IMR-90 (cell line): ENCODE measurements around the gene DNASE1L1. TPM values are rescaled to one million over a fixed set of nuclear protein-coding genes. Genes with fewer than 3 reads are reported as not detected.

Source experiments
- ATAC-seq: fragments of 200-7000 bp; cut with Tn5 transposase; 2 replicates; pipeline ENCODE4 v1.9.1; 2020; ENCODE audit warnings: low read depth, mild to moderate bottlenecking, moderate library complexity
- BruUV-seq: library from RNA; stranded (reverse); fragments of 400-500 nt; replicated peaks from 2 replicates; lab custom pipeline; 2021; lab: Mats Ljungman, UMichigan
- CTCF ChIA-PET: fragments of 300-600 bp; formaldehyde crosslinking; extraction: SDS; loops from one replicate; lab custom pipeline; 2021; ENCODE audit warnings: antibody characterized with exemption; lab: Yijun Ruan, JAX
- POLR2A ChIA-PET: fragments of 300-600 bp; sonication (Branson Sonifier 250); formaldehyde crosslinking; loops from one replicate; lab custom pipeline; 2022; ENCODE audit warnings: antibody characterized with exemption; ENCODE audit not compliant: unreplicated experiment; lab: Charles Lee
- DNase-seq: peaks from one replicate; pipeline ENCODE4 v3.0.0; 2013
- H2AFZ ChIP-seq: replicated peaks from 2 replicates; pipeline ENCODE3; 2013; ENCODE audit warnings: low read length, mild to moderate bottlenecking; ENCODE audit not compliant: poor library complexity
- H2AK5ac ChIP-seq: 2 replicates; pipeline ENCODE4 v1.6.1; 2013; ENCODE audit warnings: low read depth, low read length, inconsistent platforms
- H2AK9ac ChIP-seq: replicated peaks from 2 replicates; pipeline ENCODE3; 2013; ENCODE audit warnings: mild to moderate bottlenecking, low read depth, low read length, moderate library complexity; ENCODE audit not compliant: poor library complexity
- H2BK120ac ChIP-seq: 2 replicates; pipeline ENCODE4 v1.6.1; 2013; ENCODE audit warnings: low read depth, low read length, inconsistent platforms
- H2BK15ac ChIP-seq: 3 replicates; pipeline ENCODE4 v1.6.1; 2013; ENCODE audit warnings: low read depth, low read length, inconsistent platforms
- H2BK20ac ChIP-seq: 2 replicates; pipeline ENCODE4 v1.6.1; 2013; ENCODE audit warnings: low read depth, mild to moderate bottlenecking, inconsistent platforms, low read length, moderate library complexity
- H2BK5ac ChIP-seq: 2 replicates; pipeline ENCODE4 v1.6.1; 2013; ENCODE audit warnings: mild to moderate bottlenecking, low read depth, low read length, inconsistent platforms; ENCODE audit not compliant: poor library complexity, severe bottlenecking
- H3K14ac ChIP-seq: replicated peaks from 2 replicates; pipeline ENCODE4 v1.6.1; 2013; ENCODE audit warnings: low read depth, low read length, inconsistent platforms
- H3K18ac ChIP-seq: 2 replicates; pipeline ENCODE4 v1.6.1; 2013; ENCODE audit warnings: low read depth, low read length, control low read depth
- H3K23ac ChIP-seq: 2 replicates; pipeline ENCODE4 v1.6.1; 2013; ENCODE audit warnings: low read depth, low read length, inconsistent platforms
- H3K27ac ChIP-seq: 2 replicates; pipeline ENCODE4 v1.5.1; 2013; ENCODE audit warnings: mild to moderate bottlenecking, control low read depth, low read length; ENCODE audit not compliant: insufficient read depth
- H3K27me3 ChIP-seq: 2 replicates; pipeline ENCODE4 v1.6.1; 2013; ENCODE audit warnings: low read length; ENCODE audit not compliant: control insufficient read depth, insufficient read depth
- H3K36me3 ChIP-seq: 2 replicates; pipeline ENCODE4 v1.6.1; 2013; ENCODE audit warnings: low read length, mixed read lengths; ENCODE audit not compliant: control insufficient read depth, insufficient read depth
- H3K4ac ChIP-seq: 2 replicates; pipeline ENCODE4 v1.6.1; 2013; ENCODE audit warnings: low read depth, low read length, inconsistent platforms
- H3K4me1 ChIP-seq: 2 replicates; pipeline ENCODE4 v1.6.1; 2013; ENCODE audit warnings: low read length, mixed read lengths; ENCODE audit not compliant: control insufficient read depth, insufficient read depth
- H3K4me2 ChIP-seq: 2 replicates; pipeline ENCODE4 v1.6.1; 2013; ENCODE audit warnings: low read depth, mild to moderate bottlenecking, control low read depth, low read length, moderate library complexity
- H3K4me3 ChIP-seq: 2 replicates; pipeline ENCODE4 v1.5.1; 2013; ENCODE audit warnings: low read depth, mild to moderate bottlenecking, control low read depth, low read length, moderate library complexity; ENCODE audit not compliant: insufficient read depth
- H3K56ac ChIP-seq: 2 replicates; pipeline ENCODE4 v1.6.1; 2013; ENCODE audit warnings: low read length, inconsistent platforms; ENCODE audit not compliant: insufficient read depth; ENCODE audit errors: extremely low read depth
- H3K79me1 ChIP-seq, 2 experiments: 2 replicates each; pipeline ENCODE4 v1.6.1; 2013; ENCODE audit warnings: low read length in 2 of 2, inconsistent platforms in 1 of 2, low read depth in 1 of 2
- H3K9ac ChIP-seq: 2 replicates; pipeline ENCODE4 v1.6.1; 2013; ENCODE audit warnings: low read depth, low read length, control low read depth
- H3K9me1 ChIP-seq: 2 replicates; pipeline ENCODE4 v1.6.1; 2013; ENCODE audit warnings: low read length, inconsistent platforms; ENCODE audit not compliant: insufficient read depth
- H3K9me3 ChIP-seq: 2 replicates; pipeline ENCODE4 v1.6.1; 2013; ENCODE audit warnings: low read length; ENCODE audit not compliant: control insufficient read depth, insufficient read depth
- H4K20me1 ChIP-seq: 2 replicates; pipeline ENCODE4 v1.6.1; 2013; ENCODE audit warnings: low read length, inconsistent platforms; ENCODE audit not compliant: insufficient read depth
- H4K5ac ChIP-seq: 2 replicates; pipeline ENCODE4 v1.6.1; 2013; ENCODE audit warnings: mild to moderate bottlenecking, low read depth, low read length, control low read depth
- H4K8ac ChIP-seq, 2 experiments: 2 replicates each; pipeline ENCODE4 v1.6.1; 2013; ENCODE audit warnings: low read depth in 2 of 2, low read length in 2 of 2, control low read depth in 1 of 2, inconsistent platforms in 1 of 2
- H4K91ac ChIP-seq: 2 replicates; pipeline ENCODE4 v1.6.1; 2013; ENCODE audit warnings: low read depth, low read length, inconsistent platforms; ENCODE audit not compliant: insufficient read depth
- CEBPB ChIP-seq: IDR thresholded peaks from 2 replicates; pipeline ENCODE4 v1.6.1; 2012; ENCODE audit warnings: low read depth, low read length, improper control_type of control experiment
- CHD1 ChIP-seq: IDR thresholded peaks from 2 replicates; pipeline ENCODE4 v1.6.1; 2012; ENCODE audit warnings: low read depth, low read length, improper control_type of control experiment
- FOS ChIP-seq: fragments of 150-350 bp; IDR thresholded peaks from 2 replicates; pipeline ENCODE4 v1.6.1; 2016; ENCODE audit warnings: low read depth, low read length
- MAFK ChIP-seq: IDR thresholded peaks from 2 replicates; pipeline ENCODE4 v1.6.1; 2012; ENCODE audit warnings: low read depth, low read length, improper control_type of control experiment
- MXI1 ChIP-seq: IDR thresholded peaks from 2 replicates; pipeline ENCODE4 v1.6.1; 2012; ENCODE audit warnings: low read depth, mild to moderate bottlenecking, low read length, moderate library complexity, borderline replicate concordance
- NFE2L2 ChIP-seq: fragments of 150-350 bp; IDR thresholded peaks from 2 replicates; pipeline ENCODE4 v1.6.1; 2016; ENCODE audit warnings: low read depth, mild to moderate bottlenecking, low read length
- POLR2A ChIP-seq: IDR thresholded peaks from 2 replicates; pipeline ENCODE4 v1.6.1; 2012; ENCODE audit warnings: mild to moderate bottlenecking, low read depth, low read length
- RCOR1 ChIP-seq: IDR thresholded peaks from 2 replicates; pipeline ENCODE4 v1.6.1; 2012; ENCODE audit warnings: mild to moderate bottlenecking, low read length, improper control_type of control experiment; ENCODE audit not compliant: insufficient replicate concordance
- SMC3 ChIP-seq: fragments of 150-350 bp; IDR thresholded peaks from 2 replicates; pipeline ENCODE4 v1.6.1; 2016; ENCODE audit warnings: low read depth, mild to moderate bottlenecking, antibody characterized with exemption, low read length, moderate library complexity
- WGBS, 2 experiments: methylation state at CpG; one replicate each; pipeline versions ENCODE4 v1.1.5 to v1.1.7; 2013; ENCODE audit warnings: missing lambda C conversion rate in 2 of 2; ENCODE audit not compliant: insufficient read length in 1 of 2; ENCODE audit errors: extremely low coverage in 2 of 2; 5-methylcytosine and 5-hydroxymethylcytosine counted together
- dilution Hi-C: fragments of 300-500 bp; cut with HindIII; formaldehyde crosslinking; loops from one replicate; pipeline ENCODE4 v1.14.3; 2018; ENCODE audit warnings: low sequenced_read_pairs; ENCODE audit not compliant: unreplicated experiment
- in situ Hi-C: fragments of 300-500 bp; cut with MboI; formaldehyde crosslinking; loops from 3 replicates; pipeline ENCODE4 v1.14.3; 2019; ENCODE audit warnings: low sequenced_read_pairs, inconsistent platforms, mixed read lengths
- intact Hi-C: fragments of 100-400 bp; cut with micrococcal nuclease; formaldehyde crosslinking; loops from 2 replicates; pipeline ENCODE4 v1.10.0; 2022
- polyA plus RNA-seq, 3 experiments: library from polyadenylated mRNA; depleted of rRNA; stranded (reverse); fragments of >200 nt; gene quantifications; 2 replicates each; pipeline ENCODE4 v1.2.3, GENCODE V29; 2012; ENCODE audit warnings: low replicate concordance in 1 of 3
- total RNA-seq: library from RNA; depleted of rRNA; stranded (reverse); fragments of >200 nt; gene quantifications from 2 replicates; pipeline ENCODE4 v1.2.3, GENCODE V29; 2012
- TF ChIP-seq, protein P1 (sequence below): fragments of 150-350 bp; IDR thresholded peaks from 2 replicates; pipeline ENCODE4 v1.6.1; 2017; ENCODE audit warnings: mild to moderate bottlenecking, antibody characterized with exemption, low read length, low read depth

DNASE1L1 gene
- total and polyA plus RNA-seq, 2 of the 4 experiments (the other 2 are of a cell fraction): 51.4 to 55.5 TPM

DNA sequence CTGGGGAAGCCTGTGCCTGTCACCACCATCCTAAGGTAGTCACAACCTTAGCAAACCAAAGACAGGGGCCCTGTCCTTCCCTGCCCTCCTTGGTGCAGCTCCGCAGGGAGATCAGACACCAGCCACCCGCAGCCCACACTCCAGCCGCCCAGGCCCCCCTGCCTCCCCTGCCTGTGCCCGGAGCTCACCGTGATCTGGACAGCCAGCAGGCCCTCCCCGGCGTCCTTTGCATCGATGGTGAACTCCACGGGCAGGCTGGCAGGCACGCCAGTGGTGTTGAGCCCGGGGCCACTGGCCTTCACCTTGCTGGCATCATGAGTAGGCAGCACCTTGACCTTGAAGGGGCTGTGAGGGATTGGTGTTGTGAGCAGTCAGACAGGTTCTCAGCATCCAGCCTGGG, 51.0 kb downstream of the DNASE1L1 start:
- Histone ChIP-seq H2AK9ac (no peak overlapping the region), H2BK15ac (no peak overlapping the region), H3K27me3 (no peaks in the 10 kb centered on the region), H3K4ac (no peak overlapping the region), H3K4me3 (no peak overlapping the region), H2BK5ac (no peak overlapping the region), H3K9me1 (no peaks in the 10 kb centered on the region), H2AK5ac (no peak overlapping the region), H3K27ac (no peak overlapping the region), H3K36me3 (peaks cover 95% of the 10 kb centered on the region), H3K9ac (no peak overlapping the region), H4K20me1 (peaks cover 99% of the 10 kb centered on the region), H2BK120ac (no peak overlapping the region), H3K4me1 (no peaks in the 10 kb centered on the region), H3K23ac (no peak overlapping the region), H4K8ac (no peak overlapping the region), H3K18ac (no peak overlapping the region), H3K79me1 (peaks cover 9 to 37% of the 10 kb centered on the region in 2 experiments; a peak in 2 of 4 replicates), H3K56ac (no peak overlapping the region), H2AFZ (no peak overlapping the region), H4K91ac (no peak overlapping the region), H3K4me2 (no peak overlapping the region), H3K9me3 (no peaks in the 10 kb centered on the region), H2BK20ac (no peak overlapping the region), H3K14ac (no peak overlapping the region), H4K5ac (no peak overlapping the region)
- DNase-seq (no peak), ATAC-seq (no peak)
- no TSS peak for BruUV-seq
- CTCF ChIA-PET: no interaction called here
- intact Hi-C loops (no loop called here), in situ Hi-C loops (no loop called here), dilution Hi-C loops (no loop called here)
- POLR2A ChIA-PET: no interaction called here
- 96% methylated on average over 4 of the region's 11 CpGs; no CpG with 5 or more reads in 1 of the 2 experiments for WGBS, 2 experiments
- TF ChIP-seq CHD1 (no peak), MAFK (no peak), FOS (no peak), RCOR1 (no peak), CEBPB (no peak), NFE2L2 (no peak), POLR2A (no peak), MXI1 (no peak), SMC3 (no peak)
- TF ChIP-seq, protein P1, sequence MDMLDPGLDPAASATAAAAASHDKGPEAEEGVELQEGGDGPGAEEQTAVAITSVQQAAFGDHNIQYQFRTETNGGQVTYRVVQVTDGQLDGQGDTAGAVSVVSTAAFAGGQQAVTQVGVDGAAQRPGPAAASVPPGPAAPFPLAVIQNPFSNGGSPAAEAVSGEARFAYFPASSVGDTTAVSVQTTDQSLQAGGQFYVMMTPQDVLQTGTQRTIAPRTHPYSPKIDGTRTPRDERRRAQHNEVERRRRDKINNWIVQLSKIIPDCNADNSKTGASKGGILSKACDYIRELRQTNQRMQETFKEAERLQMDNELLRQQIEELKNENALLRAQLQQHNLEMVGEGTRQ: no peak
